IPS DF 6.9 (cell line): ENCODE results near the gene MMP24.

ENCODE experiments used
- DNase-seq: peaks from one replicate; pipeline ENCODE4 v3.0.0-alpha.2; 2013; ENCODE audit warnings: low read depth, low spot score
- H3K27ac ChIP-seq: one replicate; pipeline ENCODE4 v1.5.1; 2013; ENCODE audit warnings: low read length, control low read depth
- H3K27me3 ChIP-seq: 2 replicates; pipeline ENCODE4 v1.6.1; 2013; ENCODE audit warnings: mild to moderate bottlenecking, low read length; ENCODE audit not compliant: control insufficient read depth, insufficient read depth
- H3K36me3 ChIP-seq: 2 replicates; pipeline ENCODE4 v1.6.1; 2013; ENCODE audit warnings: low read length; ENCODE audit not compliant: control insufficient read depth, insufficient read depth
- H3K4me1 ChIP-seq: 2 replicates; pipeline ENCODE4 v1.6.1; 2013; ENCODE audit warnings: low read length; ENCODE audit not compliant: control insufficient read depth, insufficient read depth
- H3K4me3 ChIP-seq: 2 replicates; pipeline ENCODE4 v1.5.1; 2013; ENCODE audit warnings: mild to moderate bottlenecking, low read length
- H3K9me3 ChIP-seq: 2 replicates; pipeline ENCODE4 v1.6.1; 2013; ENCODE audit warnings: low read length, inconsistent platforms; ENCODE audit not compliant: control insufficient read depth, insufficient read depth
- WGBS: extraction: QIAGEN DNeasy Blood & Tissue Kit; methylation state at CpG from one replicate; pipeline ENCODE4 v1.1.7; 2013; ENCODE audit warnings: mixed read lengths, missing lambda C conversion rate; ENCODE audit not compliant: insufficient read length, insufficient coverage; 5-methylcytosine and 5-hydroxymethylcytosine counted together

The MMP24 gene

GRCh38 chr20:35295058-35295457, 68.6 kb downstream of the MMP24 start:
- Histone ChIP-seq H3K4me1 (no peaks in the 10 kb centered on the region), H3K27ac (no peak overlapping the region), H3K36me3 (no peaks in the 10 kb centered on the region), H3K9me3 (no peaks in the 10 kb centered on the region), H3K4me3 (no peak overlapping the region), H3K27me3 (no peaks in the 10 kb centered on the region)
- DNase-seq: no peak
- WGBS: no CpG with 5 or more reads among the region's 8 CpGs

GRCh38 chr20:35295674-35296073, 69.2 kb downstream of the MMP24 start:
- no peak overlapping the region for H3K4me3 ChIP-seq
- no peaks in the 10 kb centered on the region for H3K36me3 ChIP-seq
- H3K27ac ChIP-seq: no peak overlapping the region
- DNase-seq: no peak
- WGBS: no CpG with 5 or more reads among the region's 8 CpGs
- no peaks in the 10 kb centered on the region for H3K4me1 ChIP-seq
- H3K9me3 ChIP-seq: no peaks in the 10 kb centered on the region
- no peaks in the 10 kb centered on the region for H3K27me3 ChIP-seq

- Histone ChIP-seq H3K27me3 (no peaks in the 10 kb centered on the region), H3K4me1 (no peaks in the 10 kb centered on the region), H3K27ac (no peak overlapping the region), H3K4me3 (no peak overlapping the region), H3K36me3 (no peaks in the 10 kb centered on the region), H3K9me3 (no peaks in the 10 kb centered on the region)
- DNase-seq: no peak
- WGBS: no CpG with 5 or more reads among the region's 9 CpGs
Observed at GRCh38 chr20:35296101-35296554, 69.6 kb downstream of the MMP24 start.

GRCh38 chr20:35297155-35297554, 70.7 kb downstream of the MMP24 start:
- no peaks in the 10 kb centered on the region for H3K4me1 ChIP-seq
- H3K4me3 ChIP-seq: no peak overlapping the region
- no peaks in the 10 kb centered on the region for H3K27me3 ChIP-seq
- WGBS: no CpG with 5 or more reads among the region's 8 CpGs
- DNase-seq: no peak
- H3K9me3 ChIP-seq: no peaks in the 10 kb centered on the region
- no peak overlapping the region for H3K27ac ChIP-seq
- H3K36me3 ChIP-seq: no peaks in the 10 kb centered on the region

- WGBS: no CpG with 5 or more reads among the region's 14 CpGs
- H3K4me3 ChIP-seq: no peak overlapping the region
- H3K9me3 ChIP-seq: no peaks in the 10 kb centered on the region
- no peaks in the 10 kb centered on the region for H3K4me1 ChIP-seq
- no peak overlapping the region for H3K27ac ChIP-seq
- H3K36me3 ChIP-seq: no peaks in the 10 kb centered on the region
- DNase-seq: no peak
- H3K27me3 ChIP-seq: no peaks in the 10 kb centered on the region
Observed at GRCh38 chr20:35297740-35298139, 71.2 kb downstream of the MMP24 start.

- no CpG with 5 or more reads among the region's 5 CpGs for WGBS
- no peaks in the 10 kb centered on the region for H3K4me1 ChIP-seq
- H3K4me3 ChIP-seq: no peak overlapping the region
Observed at GRCh38 chr20:35298264-35298663, 71.8 kb downstream of the MMP24 start.

GRCh38 chr20:35299780-35300179, 73.3 kb downstream of the MMP24 start:
- no peak overlapping the region for H3K27ac ChIP-seq
- H3K36me3 ChIP-seq: no peaks in the 10 kb centered on the region
- no peaks in the 10 kb centered on the region for H3K9me3 ChIP-seq
- DNase-seq: no peak
- H3K4me1 ChIP-seq: no peaks in the 10 kb centered on the region
- H3K27me3 ChIP-seq: no peaks in the 10 kb centered on the region
- no peak overlapping the region for H3K4me3 ChIP-seq
- WGBS: no CpG with 5 or more reads among the region's 4 CpGs

More at GRCh38 chr20:35298264-35298663, 71.8 kb downstream of the MMP24 start:
- Histone ChIP-seq H3K27ac (no peak overlapping the region), H3K27me3 (no peaks in the 10 kb centered on the region), H3K9me3 (no peaks in the 10 kb centered on the region), H3K36me3 (no peaks in the 10 kb centered on the region)
- no peak for DNase-seq

- Histone ChIP-seq H3K27ac (no peak overlapping the region), H3K27me3 (no peaks in the 10 kb centered on the region), H3K4me3 (no peak overlapping the region), H3K9me3 (no peaks in the 10 kb centered on the region), H3K4me1 (no peaks in the 10 kb centered on the region), H3K36me3 (no peaks in the 10 kb centered on the region)
- DNase-seq: no peak
- WGBS: no CpG with 5 or more reads among the region's 4 CpGs
Observed at GRCh38 chr20:35300469-35301262, 74.2 kb downstream of the MMP24 start.

- DNase-seq: no peak
- no peak overlapping the region for H3K27ac ChIP-seq
- no peak overlapping the region for H3K4me3 ChIP-seq
- no peaks in the 10 kb centered on the region for H3K27me3 ChIP-seq
- WGBS: no CpG with 5 or more reads among the region's 2 CpGs
- H3K4me1 ChIP-seq: no peaks in the 10 kb centered on the region
- no peaks in the 10 kb centered on the region for H3K36me3 ChIP-seq
- no peaks in the 10 kb centered on the region for H3K9me3 ChIP-seq
Observed at GRCh38 chr20:35301426-35301825, 74.9 kb downstream of the MMP24 start.

GRCh38 chr20:35302421-35303335, 76.2 kb downstream of the MMP24 start:
- Histone ChIP-seq H3K9me3 (no peaks in the 10 kb centered on the region), H3K36me3 (no peaks in the 10 kb centered on the region), H3K4me3 (no peak overlapping the region), H3K4me1 (no peaks in the 10 kb centered on the region), H3K27me3 (no peaks in the 10 kb centered on the region), H3K27ac (no peak overlapping the region)
- no peak for DNase-seq
- no CpG with 5 or more reads among the region's 6 CpGs for WGBS
